HG02571 (cell line): ENCODE measurements around the gene IFT80.

ENCODE experiments used
- ATAC-seq: cut with Tn5 transposase; IDR thresholded peaks from one replicate; pipeline ENCODE4 v1.9.1; 2021; ENCODE audit warnings: mild to moderate bottlenecking, moderate library complexity; ENCODE audit not compliant: unreplicated experiment

The IFT80 gene

DNA sequence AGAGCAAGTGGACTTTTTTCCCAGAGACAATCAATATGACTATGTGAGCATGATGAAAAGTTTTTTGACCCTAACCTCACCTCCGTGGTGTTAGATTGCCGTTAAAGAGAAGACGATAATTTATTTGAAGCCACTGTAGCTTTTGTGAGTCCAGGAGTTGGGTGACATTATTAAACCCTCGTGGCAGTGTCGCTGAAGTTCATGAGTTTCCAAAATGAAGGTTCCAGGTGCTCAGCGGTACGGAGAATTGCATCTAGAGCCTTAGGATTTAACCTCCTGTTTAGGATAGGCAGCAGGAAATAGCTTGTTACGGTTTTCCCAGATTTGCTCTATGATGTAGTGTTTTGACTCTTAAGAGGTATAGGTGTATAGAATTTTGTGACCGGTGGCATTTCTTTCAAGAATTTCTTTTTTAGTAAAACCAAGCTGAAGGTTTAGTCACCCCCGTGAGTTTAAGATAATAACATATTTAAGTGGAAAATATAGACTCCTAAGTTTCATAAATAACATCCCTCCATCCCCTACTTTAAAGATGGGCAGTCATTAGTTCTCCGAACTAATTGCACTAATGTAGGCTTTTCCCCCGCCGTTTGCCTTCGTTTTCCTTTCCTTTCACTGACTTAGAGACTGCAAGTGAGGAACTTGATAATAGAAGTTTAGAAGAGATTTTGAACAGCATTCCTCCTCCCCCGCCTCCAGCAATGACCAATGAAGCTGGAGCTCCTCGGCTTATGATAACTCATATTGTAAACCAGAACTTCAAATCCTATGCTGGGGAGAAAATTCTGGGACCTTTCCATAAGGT, 2.5 kb upstream of the IFT80 start:
- ATAC-seq: no peak

DNA sequence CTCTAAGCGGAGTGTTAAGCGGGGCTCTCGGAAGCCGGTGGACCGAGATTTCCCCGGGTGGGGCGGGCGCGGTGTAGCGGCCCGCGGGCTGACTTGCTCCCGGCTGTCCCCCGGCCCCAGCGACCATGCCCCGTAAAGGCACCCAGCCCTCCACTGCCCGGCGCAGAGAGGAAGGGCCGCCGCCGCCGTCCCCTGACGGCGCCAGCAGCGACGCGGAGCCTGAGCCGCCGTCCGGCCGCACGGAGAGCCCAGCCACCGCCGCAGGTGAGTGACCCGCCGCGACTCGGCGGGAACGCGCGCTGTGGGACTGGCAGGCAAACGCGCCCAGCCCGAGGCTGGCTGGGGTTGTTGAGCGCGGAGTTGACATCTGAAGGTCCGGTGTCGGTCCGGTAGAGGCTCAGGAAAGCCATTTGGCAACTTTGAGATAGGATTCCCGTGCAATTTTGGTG, 1.7 kb upstream of the IFT80 start:
- peak; percentile 22 for ATAC-seq

DNA sequence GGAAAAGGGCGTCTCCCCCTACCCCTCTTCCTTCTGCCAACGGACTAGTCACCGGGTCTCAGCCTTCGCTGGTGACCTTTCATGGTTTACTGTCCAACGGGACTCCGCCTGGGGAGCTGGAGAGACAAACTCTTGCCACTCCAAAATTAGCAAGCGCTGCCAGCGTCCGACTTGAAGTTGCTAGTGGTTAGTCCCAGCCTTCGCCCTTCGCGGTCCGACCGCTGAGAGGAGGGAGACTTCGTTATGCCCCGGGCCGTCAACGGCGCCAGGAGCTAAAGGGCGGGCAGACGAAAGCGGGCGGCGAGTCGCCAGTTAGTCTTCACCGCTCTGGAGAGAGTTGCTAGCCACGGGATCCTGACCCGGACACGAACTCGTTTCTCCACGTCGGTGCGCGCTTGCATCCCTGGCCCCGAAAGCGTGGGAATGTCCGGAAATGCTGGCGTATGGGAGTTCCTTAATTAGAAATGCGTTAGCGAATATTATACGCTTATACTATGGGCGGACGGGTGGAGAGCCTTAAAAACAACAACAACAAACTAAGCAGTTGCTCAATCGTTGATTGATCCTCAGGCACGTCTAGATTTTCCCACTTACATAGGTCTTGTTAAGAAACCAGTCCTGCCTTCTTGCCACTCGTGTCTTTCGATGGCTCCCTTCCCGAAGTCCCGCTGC, 1.1 kb upstream of the IFT80 start:
- peak; percentile 15 for ATAC-seq

DNA sequence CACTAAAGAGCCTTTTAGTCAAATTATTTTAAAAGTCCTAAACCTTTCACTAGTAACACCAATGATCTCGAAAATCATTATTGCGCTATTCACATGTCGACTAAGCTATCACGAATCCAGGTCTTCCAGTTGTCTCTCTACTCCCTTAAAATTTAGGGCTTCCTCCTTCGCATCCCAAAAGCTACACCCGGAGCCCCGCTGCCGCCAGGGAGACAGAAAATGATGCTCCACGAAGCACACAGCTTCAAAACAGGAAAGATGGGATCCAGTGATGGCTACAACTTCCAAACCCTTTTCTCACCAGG, 253 bp downstream of the IFT80 start:
- peak; percentile 6 for ATAC-seq

DNA sequence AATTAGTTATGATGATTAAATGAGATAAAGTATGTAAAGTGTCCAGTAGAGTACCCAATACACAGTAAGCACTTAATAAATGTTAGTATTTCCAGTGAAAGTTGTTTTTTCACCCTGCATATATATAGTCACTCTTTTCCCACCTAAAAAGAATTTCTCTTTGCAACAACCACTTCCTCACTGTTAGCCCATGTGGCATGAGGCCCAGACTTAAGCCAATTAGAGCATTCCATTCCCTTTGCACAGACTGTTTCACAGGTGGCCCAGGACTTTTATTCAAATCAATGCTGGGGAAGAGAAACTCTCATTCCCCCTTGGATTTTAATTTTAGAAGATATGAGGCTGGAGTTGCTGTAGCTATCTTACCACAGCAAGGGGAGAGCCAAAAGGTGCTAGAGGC, 3.7 kb downstream of the IFT80 start:
- no peak for ATAC-seq

DNA sequence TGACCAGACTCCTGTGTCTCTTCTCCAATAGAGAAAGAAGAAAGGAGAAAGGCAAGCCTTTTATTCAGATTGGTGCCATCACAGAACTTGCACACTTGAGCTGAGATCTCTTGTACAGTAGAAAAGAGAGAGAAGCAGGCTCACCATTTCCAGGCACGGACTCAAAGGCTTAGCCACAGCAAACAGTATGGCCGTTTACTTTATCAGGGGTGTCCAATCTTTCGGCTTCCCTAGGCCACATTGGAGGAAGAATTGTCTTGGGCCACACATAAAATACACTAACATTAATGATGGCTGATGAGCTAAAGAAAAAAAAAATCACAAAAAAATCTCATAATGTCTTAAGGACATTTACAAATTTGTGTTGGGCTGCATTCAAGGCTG, 5.0 kb downstream of the IFT80 start:
- ATAC-seq: no peak

DNA sequence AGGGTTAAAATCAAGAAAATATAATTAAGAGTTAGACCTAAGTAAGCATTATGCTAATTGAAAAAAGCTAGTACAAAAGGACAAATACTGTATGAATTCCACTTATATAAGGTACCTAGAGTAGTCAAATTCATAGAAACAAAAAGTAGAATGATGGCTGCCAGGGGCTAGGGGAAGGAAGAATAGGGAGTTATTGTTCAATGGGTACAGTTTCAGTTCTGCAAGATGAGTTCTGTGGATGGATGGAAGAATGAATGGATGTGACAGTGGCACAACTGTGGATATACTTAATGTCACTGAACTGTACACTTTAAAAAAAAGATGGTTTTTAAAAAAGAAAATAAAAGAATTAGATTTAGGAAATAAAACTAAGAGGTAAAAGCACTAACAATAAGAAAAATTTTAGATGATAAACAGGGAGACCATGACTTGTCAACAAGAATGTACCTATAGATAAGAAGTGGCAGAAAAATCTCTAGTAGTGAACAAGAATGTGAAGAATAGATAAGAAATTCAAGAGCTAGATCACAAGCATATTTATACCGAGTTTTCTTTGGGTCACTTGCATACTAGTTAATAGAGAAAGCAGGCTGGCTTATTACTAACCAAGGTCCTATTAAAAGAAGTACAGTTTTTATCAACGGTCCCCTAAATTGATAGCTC, 5.5 kb downstream of the IFT80 start:
- no peak for ATAC-seq

DNA sequence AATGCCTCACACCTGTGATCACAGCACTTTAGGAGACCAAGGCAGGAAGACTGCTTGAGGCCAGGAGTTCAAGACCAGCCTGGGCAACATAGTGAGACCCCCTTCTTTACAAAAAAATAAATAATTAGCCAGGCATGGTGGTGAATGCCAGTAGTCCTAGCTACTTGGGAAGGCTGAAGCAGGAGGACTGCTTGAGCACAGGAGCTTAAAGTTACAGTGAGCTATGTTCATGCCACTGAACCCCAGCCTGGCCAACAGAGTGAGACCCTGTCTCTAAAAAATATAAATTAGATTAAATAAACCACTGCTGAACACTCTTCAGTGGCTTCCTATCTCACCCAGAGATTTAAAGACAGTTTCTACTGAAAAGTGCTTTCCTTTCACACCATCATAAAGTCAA, 6.2 kb downstream of the IFT80 start:
- no peak for ATAC-seq

DNA sequence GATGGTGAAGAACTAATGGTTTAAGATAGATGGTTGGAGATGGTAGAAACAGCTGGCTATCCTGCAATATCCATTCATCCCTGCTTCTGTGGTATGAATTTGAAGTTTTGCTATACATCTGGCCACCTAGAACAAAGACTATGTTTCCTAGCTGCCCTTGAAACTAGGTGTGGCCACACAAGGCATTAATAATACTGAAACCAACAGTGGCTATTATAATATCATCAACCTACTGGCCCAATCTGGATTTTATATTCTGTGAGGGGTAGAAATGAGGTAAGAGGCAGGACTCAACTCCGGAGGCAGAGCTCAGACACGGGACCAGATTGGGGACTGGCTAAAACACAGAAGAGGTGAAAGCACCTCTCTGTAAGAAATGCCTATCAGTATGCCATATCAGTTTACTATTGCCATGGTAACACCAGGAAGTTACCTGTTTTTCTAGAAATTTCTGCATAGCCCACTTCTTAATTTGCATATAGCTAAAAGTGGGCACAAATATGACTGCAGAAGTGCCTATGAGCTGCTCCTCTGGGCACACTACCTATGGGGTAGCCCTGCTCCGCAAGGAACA, 8.4 kb downstream of the IFT80 start:
- ATAC-seq: no peak

DNA sequence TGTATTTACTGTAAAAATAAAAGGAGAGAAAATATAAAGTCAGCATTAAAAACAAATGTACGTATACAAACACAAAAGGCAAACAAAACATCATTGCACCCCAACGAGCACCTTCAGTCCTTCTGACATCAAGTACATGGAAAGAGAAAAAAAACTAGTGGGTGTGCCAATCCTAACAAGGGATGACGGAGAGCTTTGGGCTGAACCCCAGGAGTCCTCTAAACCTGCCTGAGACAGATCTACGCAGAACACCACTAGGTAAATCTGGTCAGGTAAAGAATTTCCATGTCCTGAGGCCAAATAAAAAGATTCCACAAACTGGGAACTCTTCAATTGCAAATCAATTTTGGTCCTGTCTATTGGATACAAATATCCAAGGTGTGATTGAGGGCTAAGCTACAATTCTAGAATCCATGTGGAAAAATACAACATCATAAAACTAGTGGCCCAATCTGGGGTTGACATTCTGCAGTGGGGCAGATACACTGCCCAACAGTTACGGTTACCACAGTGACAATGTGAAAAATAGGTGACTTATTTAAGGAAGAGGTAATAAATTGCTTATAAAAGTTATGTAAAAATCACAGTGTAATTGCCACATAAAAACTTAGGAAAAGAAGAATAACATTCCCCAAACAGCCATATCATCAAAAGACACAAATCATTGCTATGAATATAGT, 14.2 kb downstream of the IFT80 start:
- no peak for ATAC-seq

DNA sequence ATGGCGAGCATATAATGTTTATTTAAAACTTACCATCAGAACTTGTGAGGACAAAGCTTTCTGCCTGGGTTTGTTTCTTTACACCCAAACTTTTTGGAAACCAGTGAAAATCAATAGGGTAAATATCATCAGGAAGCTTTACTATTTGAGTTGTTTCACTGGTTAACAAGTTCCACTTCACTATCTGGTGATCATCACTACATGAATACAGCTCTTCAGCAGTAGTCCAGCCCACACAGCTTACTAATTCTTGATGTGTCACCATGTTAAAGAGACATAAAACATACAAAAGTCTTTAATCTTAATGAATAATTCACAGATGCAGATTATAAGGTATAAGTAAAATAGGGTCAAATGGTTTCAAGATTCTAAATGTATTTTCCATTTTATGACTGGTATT, 17.6 kb downstream of the IFT80 start:
- ATAC-seq: no peak

DNA sequence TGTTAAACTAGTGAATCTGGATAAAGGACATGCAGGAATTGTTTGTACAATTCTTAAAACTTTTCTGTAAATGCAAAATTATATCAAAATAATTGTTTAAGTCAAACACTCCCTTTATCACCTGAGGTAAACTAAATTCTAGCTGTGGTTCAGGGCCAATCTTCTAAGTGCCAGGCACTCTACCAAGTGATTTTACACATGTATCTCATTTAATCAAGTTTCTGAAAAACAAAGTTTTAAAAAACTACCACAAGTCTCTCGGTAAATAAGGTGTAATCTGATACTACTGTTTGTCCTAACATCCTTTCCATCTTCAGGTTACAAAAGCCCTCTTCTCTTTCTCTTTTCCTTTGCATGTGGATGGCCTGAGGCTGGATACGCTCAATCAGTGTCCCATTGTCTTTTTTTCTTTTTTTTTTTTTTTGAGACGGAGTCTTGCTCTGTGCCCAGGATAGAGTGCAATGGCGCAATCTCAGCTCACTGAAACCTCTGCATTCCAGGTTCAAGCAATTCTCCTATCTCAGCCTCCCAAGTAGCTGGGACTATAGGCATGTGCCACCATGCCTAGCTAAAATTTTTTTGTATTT, 19.3 kb downstream of the IFT80 start:
- ATAC-seq: no peak

DNA sequence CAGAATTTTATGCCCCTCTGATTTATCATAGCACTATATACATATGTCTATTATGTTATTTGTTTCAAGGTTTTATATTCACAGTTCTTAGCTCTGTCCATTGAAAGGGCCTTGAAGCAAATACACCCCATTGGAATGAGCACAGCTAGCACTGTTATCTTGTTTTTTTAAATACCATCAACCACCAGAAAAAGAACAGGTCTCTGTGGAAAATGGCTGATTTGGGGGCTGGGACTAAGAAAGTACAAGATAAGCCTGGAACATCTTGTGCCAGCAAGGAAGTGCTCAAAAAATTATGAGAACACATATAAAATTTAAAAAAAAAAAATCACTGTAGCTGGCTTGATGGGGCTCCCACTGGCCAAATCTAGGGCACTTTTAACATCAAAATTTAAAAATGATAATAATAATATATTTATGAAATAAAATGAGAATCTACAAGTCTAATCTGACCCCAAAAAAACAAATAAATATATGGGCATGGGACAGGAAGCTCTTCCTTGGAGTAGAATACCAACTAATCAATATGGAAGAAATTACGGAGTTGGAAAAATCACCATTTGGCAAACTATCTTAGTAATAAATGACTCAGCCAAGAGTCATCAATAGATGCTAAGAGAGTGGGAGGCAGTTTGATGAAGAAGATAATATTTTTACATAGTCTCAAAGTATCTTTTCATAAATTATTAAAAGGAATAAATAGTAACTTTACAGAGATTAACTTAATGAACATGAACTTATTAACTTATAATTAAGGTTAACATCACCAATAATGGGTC, 20.5 kb downstream of the IFT80 start:
- ATAC-seq: no peak

DNA sequence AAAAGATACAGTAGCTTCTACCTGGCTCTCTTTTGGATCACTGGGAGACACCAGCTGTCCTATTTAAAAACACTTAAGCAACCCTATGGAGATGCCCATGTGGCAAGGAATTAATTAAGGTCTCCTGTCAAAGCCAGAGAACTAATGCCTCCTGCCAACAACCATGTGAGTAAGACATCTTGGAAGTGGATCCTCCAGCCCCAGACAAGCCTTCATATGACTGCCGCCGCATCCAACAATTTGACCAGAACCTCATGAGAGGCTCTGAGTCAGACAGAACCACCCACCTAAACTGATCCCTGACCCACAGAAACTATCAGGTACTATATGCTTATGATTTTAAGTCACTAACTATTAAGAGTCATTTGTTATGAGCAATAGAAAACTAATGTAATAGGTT, 22.3 kb downstream of the IFT80 start:
- no peak for ATAC-seq

DNA sequence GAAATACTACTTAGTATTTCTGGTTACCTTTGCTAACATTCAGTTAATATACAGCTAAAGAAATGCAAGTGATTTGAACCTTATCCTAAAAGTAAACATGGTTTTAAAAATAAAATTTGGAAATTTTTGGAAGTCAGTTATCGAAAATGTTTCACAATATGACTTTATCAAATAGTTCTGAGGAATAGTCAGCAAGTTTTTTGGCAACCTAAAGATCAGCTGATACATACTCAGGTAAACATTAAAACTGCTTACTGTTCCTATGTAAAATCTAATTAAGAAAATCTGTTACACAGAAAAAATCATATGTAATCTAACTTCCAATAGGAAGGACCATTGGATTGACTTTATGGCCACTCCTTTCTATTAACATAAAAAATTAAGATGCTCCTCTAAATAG, 24.1 kb downstream of the IFT80 start:
- no peak for ATAC-seq

DNA sequence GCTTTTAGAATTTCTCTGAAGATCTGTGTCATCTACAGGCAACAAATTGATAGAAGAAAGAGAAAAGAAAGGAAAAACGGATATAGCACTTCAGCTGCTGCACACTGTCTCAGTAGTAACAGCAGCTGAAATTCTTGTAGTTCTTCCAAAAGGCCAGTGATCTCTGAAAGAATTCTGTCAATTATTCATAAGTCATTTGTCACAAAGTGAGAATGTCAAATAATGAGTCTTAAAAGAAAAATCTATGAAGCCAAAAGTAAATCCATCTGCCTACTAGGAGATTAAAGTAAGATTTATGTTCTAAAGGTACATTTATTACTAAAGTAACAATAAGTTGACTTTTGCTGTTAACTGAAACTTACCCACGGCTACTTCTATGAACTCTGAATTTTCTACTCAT, 24.6 kb downstream of the IFT80 start:
- ATAC-seq: no peak

DNA sequence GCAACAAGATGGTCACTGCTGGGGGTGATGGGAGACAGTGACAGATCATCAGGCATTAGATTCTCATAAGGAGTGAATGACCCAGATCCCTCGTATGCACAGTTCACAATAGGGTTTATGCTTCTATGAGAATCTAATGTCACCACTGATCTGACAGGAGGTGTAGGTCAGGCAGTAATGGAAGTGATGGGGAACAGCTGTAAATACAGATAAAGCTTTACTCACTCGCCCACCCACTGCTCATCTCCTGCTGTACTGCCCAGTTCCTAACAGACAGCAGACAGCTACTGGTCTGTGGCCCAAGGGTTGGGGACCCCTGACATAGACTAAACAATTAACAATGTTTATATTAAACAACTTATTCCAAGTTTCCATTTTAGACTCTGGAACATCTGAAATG, 25.4 kb downstream of the IFT80 start:
- ATAC-seq: no peak

DNA sequence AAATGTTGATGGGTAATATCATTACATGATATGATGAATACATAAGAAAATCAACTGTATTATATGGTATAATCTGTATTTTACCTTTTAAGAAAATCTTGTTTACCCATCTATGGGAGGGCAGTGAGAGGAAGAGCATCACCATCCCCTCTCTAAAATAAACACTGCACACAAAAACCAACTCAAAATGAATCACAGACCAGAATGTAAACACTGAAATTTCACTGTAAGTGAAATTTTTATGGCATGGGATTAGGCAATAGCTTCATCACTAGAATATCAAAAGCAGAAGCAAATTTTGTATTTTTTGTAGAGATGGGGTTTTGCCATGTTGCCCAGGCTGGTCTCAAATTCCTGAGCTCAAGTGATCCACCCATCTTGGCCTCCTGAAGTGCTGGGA, 26.2 kb downstream of the IFT80 start:
- no peak for ATAC-seq

DNA sequence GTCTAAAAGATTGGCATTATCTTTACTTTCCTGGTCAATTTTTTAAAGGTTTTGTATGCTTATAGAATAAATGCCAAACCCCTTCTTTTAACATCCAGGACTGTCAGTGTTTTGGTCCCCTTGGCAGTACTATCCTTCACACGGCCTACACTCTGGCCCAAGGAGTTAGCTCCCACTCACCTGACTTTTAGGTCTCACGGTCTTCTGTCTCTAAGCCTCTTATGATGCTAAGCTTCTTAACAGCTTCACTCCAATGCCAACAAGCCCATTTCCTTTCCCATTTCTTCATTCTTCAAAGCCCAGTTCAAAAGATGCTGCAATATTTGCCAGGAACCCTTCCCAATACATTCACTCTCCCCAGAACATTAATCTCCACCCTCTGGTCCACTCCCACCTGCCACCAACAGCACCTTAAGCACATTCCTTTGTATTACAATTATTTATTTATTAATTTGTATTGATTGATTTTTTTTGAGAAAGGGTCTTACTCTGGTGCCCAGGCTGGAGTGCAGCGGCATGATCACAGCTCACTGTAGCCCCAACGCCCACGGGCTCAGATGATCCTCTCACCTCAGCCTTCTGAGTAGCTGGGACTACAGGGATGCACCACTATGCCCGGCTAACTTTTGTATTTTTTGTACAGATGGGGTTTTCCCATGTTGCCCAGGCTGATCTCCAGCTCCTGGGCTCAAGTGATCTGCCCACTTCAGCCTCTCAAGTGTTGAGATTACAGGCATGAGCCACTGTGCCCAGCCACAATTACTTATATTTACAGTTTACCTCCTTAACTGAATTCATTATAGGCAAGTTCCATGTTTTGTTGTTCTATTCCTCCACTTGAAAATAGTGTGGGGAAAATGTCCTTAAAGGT, 27.8 kb downstream of the IFT80 start:
- ATAC-seq: no peak
